IMR-90 (cell line): Measurements from ENCODE around the gene SCYGR7. TPM values are rescaled to one million over a fixed set of nuclear protein-coding genes. Genes with fewer than 3 reads are reported as not detected.

ENCODE experiments used
- ATAC-seq: fragments of 200-7000 bp; cut with Tn5 transposase; 2 replicates; pipeline ENCODE4 v1.9.1; 2020; ENCODE audit warnings: low read depth, mild to moderate bottlenecking, moderate library complexity
- BruUV-seq: library from RNA; stranded (reverse); fragments of 400-500 nt; replicated peaks from 2 replicates; lab custom pipeline; 2021; lab: Mats Ljungman, UMichigan
- CTCF ChIA-PET: fragments of 300-600 bp; formaldehyde crosslinking; extraction: SDS; loops from one replicate; lab custom pipeline; 2021; ENCODE audit warnings: antibody characterized with exemption; lab: Yijun Ruan, JAX
- POLR2A ChIA-PET: fragments of 300-600 bp; sonication (Branson Sonifier 250); formaldehyde crosslinking; loops from one replicate; lab custom pipeline; 2022; ENCODE audit warnings: antibody characterized with exemption; ENCODE audit not compliant: unreplicated experiment; lab: Charles Lee
- DNase-seq: peaks from one replicate; pipeline ENCODE4 v3.0.0; 2013
- H2AFZ ChIP-seq: replicated peaks from 2 replicates; pipeline ENCODE3; 2013; ENCODE audit warnings: low read length, mild to moderate bottlenecking; ENCODE audit not compliant: poor library complexity
- H2AK5ac ChIP-seq: 2 replicates; pipeline ENCODE4 v1.6.1; 2013; ENCODE audit warnings: low read depth, low read length, inconsistent platforms
- H2AK9ac ChIP-seq: replicated peaks from 2 replicates; pipeline ENCODE3; 2013; ENCODE audit warnings: mild to moderate bottlenecking, low read depth, low read length, moderate library complexity; ENCODE audit not compliant: poor library complexity
- H2BK120ac ChIP-seq: 2 replicates; pipeline ENCODE4 v1.6.1; 2013; ENCODE audit warnings: low read depth, low read length, inconsistent platforms
- H2BK15ac ChIP-seq: 3 replicates; pipeline ENCODE4 v1.6.1; 2013; ENCODE audit warnings: low read depth, low read length, inconsistent platforms
- H2BK20ac ChIP-seq: 2 replicates; pipeline ENCODE4 v1.6.1; 2013; ENCODE audit warnings: low read depth, mild to moderate bottlenecking, inconsistent platforms, low read length, moderate library complexity
- H2BK5ac ChIP-seq: 2 replicates; pipeline ENCODE4 v1.6.1; 2013; ENCODE audit warnings: mild to moderate bottlenecking, low read depth, low read length, inconsistent platforms; ENCODE audit not compliant: poor library complexity, severe bottlenecking
- H3K14ac ChIP-seq: replicated peaks from 2 replicates; pipeline ENCODE4 v1.6.1; 2013; ENCODE audit warnings: low read depth, low read length, inconsistent platforms
- H3K18ac ChIP-seq: 2 replicates; pipeline ENCODE4 v1.6.1; 2013; ENCODE audit warnings: low read depth, low read length, control low read depth
- H3K23ac ChIP-seq: 2 replicates; pipeline ENCODE4 v1.6.1; 2013; ENCODE audit warnings: low read depth, low read length, inconsistent platforms
- H3K27ac ChIP-seq: 2 replicates; pipeline ENCODE4 v1.5.1; 2013; ENCODE audit warnings: mild to moderate bottlenecking, control low read depth, low read length; ENCODE audit not compliant: insufficient read depth
- H3K27me3 ChIP-seq: 2 replicates; pipeline ENCODE4 v1.6.1; 2013; ENCODE audit warnings: low read length; ENCODE audit not compliant: control insufficient read depth, insufficient read depth
- H3K36me3 ChIP-seq: 2 replicates; pipeline ENCODE4 v1.6.1; 2013; ENCODE audit warnings: low read length, mixed read lengths; ENCODE audit not compliant: control insufficient read depth, insufficient read depth
- H3K4ac ChIP-seq: 2 replicates; pipeline ENCODE4 v1.6.1; 2013; ENCODE audit warnings: low read depth, low read length, inconsistent platforms
- H3K4me1 ChIP-seq: 2 replicates; pipeline ENCODE4 v1.6.1; 2013; ENCODE audit warnings: low read length, mixed read lengths; ENCODE audit not compliant: control insufficient read depth, insufficient read depth
- H3K4me2 ChIP-seq: 2 replicates; pipeline ENCODE4 v1.6.1; 2013; ENCODE audit warnings: low read depth, mild to moderate bottlenecking, control low read depth, low read length, moderate library complexity
- H3K4me3 ChIP-seq: 2 replicates; pipeline ENCODE4 v1.5.1; 2013; ENCODE audit warnings: low read depth, mild to moderate bottlenecking, control low read depth, low read length, moderate library complexity; ENCODE audit not compliant: insufficient read depth
- H3K56ac ChIP-seq: 2 replicates; pipeline ENCODE4 v1.6.1; 2013; ENCODE audit warnings: low read length, inconsistent platforms; ENCODE audit not compliant: insufficient read depth; ENCODE audit errors: extremely low read depth
- H3K79me1 ChIP-seq, 2 experiments: 2 replicates each; pipeline ENCODE4 v1.6.1; 2013; ENCODE audit warnings: low read length in 2 of 2, inconsistent platforms in 1 of 2, low read depth in 1 of 2
- H3K9ac ChIP-seq: 2 replicates; pipeline ENCODE4 v1.6.1; 2013; ENCODE audit warnings: low read depth, low read length, control low read depth
- H3K9me1 ChIP-seq: 2 replicates; pipeline ENCODE4 v1.6.1; 2013; ENCODE audit warnings: low read length, inconsistent platforms; ENCODE audit not compliant: insufficient read depth
- H3K9me3 ChIP-seq: 2 replicates; pipeline ENCODE4 v1.6.1; 2013; ENCODE audit warnings: low read length; ENCODE audit not compliant: control insufficient read depth, insufficient read depth
- H4K20me1 ChIP-seq: 2 replicates; pipeline ENCODE4 v1.6.1; 2013; ENCODE audit warnings: low read length, inconsistent platforms; ENCODE audit not compliant: insufficient read depth
- H4K5ac ChIP-seq: 2 replicates; pipeline ENCODE4 v1.6.1; 2013; ENCODE audit warnings: mild to moderate bottlenecking, low read depth, low read length, control low read depth
- H4K8ac ChIP-seq, 2 experiments: 2 replicates each; pipeline ENCODE4 v1.6.1; 2013; ENCODE audit warnings: low read depth in 2 of 2, low read length in 2 of 2, control low read depth in 1 of 2, inconsistent platforms in 1 of 2
- H4K91ac ChIP-seq: 2 replicates; pipeline ENCODE4 v1.6.1; 2013; ENCODE audit warnings: low read depth, low read length, inconsistent platforms; ENCODE audit not compliant: insufficient read depth
- ELK1 ChIP-seq: fragments of 150-350 bp; IDR thresholded peaks from 2 replicates; pipeline ENCODE4 v1.6.1; 2016; ENCODE audit warnings: low read depth, mild to moderate bottlenecking, low read length, moderate library complexity, borderline replicate concordance
- RAD21 ChIP-seq: IDR thresholded peaks from 2 replicates; pipeline ENCODE4 v1.6.1; 2012; ENCODE audit warnings: low read length, improper control_type of control experiment
- SMC3 ChIP-seq: fragments of 150-350 bp; IDR thresholded peaks from 2 replicates; pipeline ENCODE4 v1.6.1; 2016; ENCODE audit warnings: low read depth, mild to moderate bottlenecking, antibody characterized with exemption, low read length, moderate library complexity
- WGBS, 2 experiments: methylation state at CpG; one replicate each; pipeline versions ENCODE4 v1.1.5 to v1.1.7; 2013; ENCODE audit warnings: missing lambda C conversion rate in 2 of 2; ENCODE audit not compliant: insufficient read length in 1 of 2; ENCODE audit errors: extremely low coverage in 2 of 2; 5-methylcytosine and 5-hydroxymethylcytosine counted together
- dilution Hi-C: fragments of 300-500 bp; cut with HindIII; formaldehyde crosslinking; loops from one replicate; pipeline ENCODE4 v1.14.3; 2018; ENCODE audit warnings: low sequenced_read_pairs; ENCODE audit not compliant: unreplicated experiment
- in situ Hi-C: fragments of 300-500 bp; cut with MboI; formaldehyde crosslinking; loops from 3 replicates; pipeline ENCODE4 v1.14.3; 2019; ENCODE audit warnings: low sequenced_read_pairs, inconsistent platforms, mixed read lengths
- intact Hi-C: fragments of 100-400 bp; cut with micrococcal nuclease; formaldehyde crosslinking; loops from 2 replicates; pipeline ENCODE4 v1.10.0; 2022
- polyA plus RNA-seq, 3 experiments: library from polyadenylated mRNA; depleted of rRNA; stranded (reverse); fragments of >200 nt; gene quantifications; 2 replicates each; pipeline ENCODE4 v1.2.3, GENCODE V29; 2012; ENCODE audit warnings: low replicate concordance in 1 of 3
- total RNA-seq: library from RNA; depleted of rRNA; stranded (reverse); fragments of >200 nt; gene quantifications from 2 replicates; pipeline ENCODE4 v1.2.3, GENCODE V29; 2012
- TF ChIP-seq, protein P1 (sequence below): conservative IDR thresholded peaks from 2 replicates; pipeline ENCODE4 v1.5.1; 2012; ENCODE audit warnings: mild to moderate bottlenecking, low read depth, low read length, improper control_type of control experiment

Gene SCYGR7
- total and polyA plus RNA-seq, 2 of the 4 experiments (the other 2 are of a cell fraction) = not detected

GRCh38 chr2:227774011-227774624 lies 46.0 kb downstream of the SCYGR7 start:
- no peaks in the 10 kb centered on the region for H3K9me3 ChIP-seq
- H3K4me1 ChIP-seq = no peaks in the 10 kb centered on the region
- no peak overlapping the region for H2BK5ac ChIP-seq
- H3K27ac ChIP-seq = no peak overlapping the region
- no peak for TF ChIP-seq ELK1
- TF ChIP-seq, protein P1, sequence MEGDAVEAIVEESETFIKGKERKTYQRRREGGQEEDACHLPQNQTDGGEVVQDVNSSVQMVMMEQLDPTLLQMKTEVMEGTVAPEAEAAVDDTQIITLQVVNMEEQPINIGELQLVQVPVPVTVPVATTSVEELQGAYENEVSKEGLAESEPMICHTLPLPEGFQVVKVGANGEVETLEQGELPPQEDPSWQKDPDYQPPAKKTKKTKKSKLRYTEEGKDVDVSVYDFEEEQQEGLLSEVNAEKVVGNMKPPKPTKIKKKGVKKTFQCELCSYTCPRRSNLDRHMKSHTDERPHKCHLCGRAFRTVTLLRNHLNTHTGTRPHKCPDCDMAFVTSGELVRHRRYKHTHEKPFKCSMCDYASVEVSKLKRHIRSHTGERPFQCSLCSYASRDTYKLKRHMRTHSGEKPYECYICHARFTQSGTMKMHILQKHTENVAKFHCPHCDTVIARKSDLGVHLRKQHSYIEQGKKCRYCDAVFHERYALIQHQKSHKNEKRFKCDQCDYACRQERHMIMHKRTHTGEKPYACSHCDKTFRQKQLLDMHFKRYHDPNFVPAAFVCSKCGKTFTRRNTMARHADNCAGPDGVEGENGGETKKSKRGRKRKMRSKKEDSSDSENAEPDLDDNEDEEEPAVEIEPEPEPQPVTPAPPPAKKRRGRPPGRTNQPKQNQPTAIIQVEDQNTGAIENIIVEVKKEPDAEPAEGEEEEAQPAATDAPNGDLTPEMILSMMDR = peak; percentile 30
- 0 out of 2 replicates have a peak, but pooled peaks have one; percentile 9 for TF ChIP-seq RAD21
- no peak for TF ChIP-seq SMC3
- H3K9ac ChIP-seq = no peak overlapping the region
- in situ Hi-C loops = no loop called here
- H4K20me1 ChIP-seq = no peaks in the 10 kb centered on the region
- POLR2A ChIA-PET = no interaction called here
- H2AK9ac ChIP-seq = no peak overlapping the region
- no peak overlapping the region for H3K4ac ChIP-seq
- no peak overlapping the region for H3K18ac ChIP-seq
- H2BK120ac ChIP-seq = no peak overlapping the region
- H4K5ac ChIP-seq = no peak overlapping the region
- no peak overlapping the region for H3K4me2 ChIP-seq
- H3K79me1 ChIP-seq = no peaks in the 10 kb centered on the region
- H3K56ac ChIP-seq = no peak overlapping the region
- no peak overlapping the region for H3K14ac ChIP-seq
- H4K8ac ChIP-seq = no peak overlapping the region
- BruUV-seq = no TSS peak
- H3K9me1 ChIP-seq = 0 out of 2 replicates have a peak, but pooled peaks cover 3% of the 10 kb centered on the region
- no peaks in the 10 kb centered on the region for H3K27me3 ChIP-seq
- no peak for ATAC-seq
- no peak overlapping the region for H3K23ac ChIP-seq
- whole genome bisulfite sequencing, 2 experiments = 80% methylated on average over 2 of the region's 15 CpGs; no CpG with 5 or more reads in 1 of the 2 experiments
- H2BK20ac ChIP-seq = no peak overlapping the region
- dilution Hi-C loops = no loop called here
- H3K4me3 ChIP-seq = no peak overlapping the region
- CTCF ChIA-PET = interaction anchor here (0.6 to 1.1 kb wide), 2 partner anchors 246 to 268 kb away, joined by 3 read pairs; no protein-coding TSS in a partner anchor
- H2AFZ ChIP-seq = no peak overlapping the region
- H3K36me3 ChIP-seq = no peaks in the 10 kb centered on the region
- no peak for DNase-seq
- H2BK15ac ChIP-seq = no peak overlapping the region
- H4K91ac ChIP-seq = no peak overlapping the region
- no peak overlapping the region for H2AK5ac ChIP-seq
- intact Hi-C loops = no loop called here
